Activated CD4-positive, alpha-beta T cell treated with anti-CD3 and anti-CD28 coated beads for 1 hour (primary cell): ENCODE results near the gene TRIM38.
"Not testable (repeated sequence)": the region's sequence is repeated elsewhere in the genome, so short reads cannot be mapped to it uniquely, and the experiment has no call there.

Source experiments
- DNase-seq: peaks from one replicate; pipeline ENCODE4 v3.0.0-alpha.2; 2020

TRIM38 gene

DNA sequence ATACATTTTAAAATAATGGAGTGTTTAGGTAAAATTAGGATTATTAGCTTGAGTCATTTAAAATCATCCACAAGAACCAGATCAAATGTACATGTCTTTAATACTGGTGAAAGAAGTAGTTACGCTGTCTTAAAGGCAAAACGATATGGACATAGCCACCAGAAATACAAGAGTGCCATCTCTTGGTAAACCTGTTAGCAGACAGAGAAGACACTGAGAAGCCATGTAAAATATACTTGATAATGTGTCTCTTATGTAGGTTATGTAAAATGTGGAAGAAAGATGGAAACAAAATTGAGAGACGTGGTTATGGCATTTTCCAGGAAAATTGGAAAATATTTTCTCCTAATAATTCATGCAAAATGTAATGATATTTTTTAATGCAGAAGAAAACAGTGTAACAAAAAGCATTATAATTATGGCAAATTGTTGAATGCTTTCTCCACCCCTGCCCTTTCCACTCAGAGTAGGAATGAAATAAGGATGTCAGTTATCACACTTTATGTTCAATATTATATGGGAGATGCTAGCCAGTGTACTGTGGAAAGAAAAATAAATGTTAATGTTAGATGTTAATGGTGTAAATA, 19.9 kb upstream of the TRIM38 start:
- DNase-seq: no peak

DNA sequence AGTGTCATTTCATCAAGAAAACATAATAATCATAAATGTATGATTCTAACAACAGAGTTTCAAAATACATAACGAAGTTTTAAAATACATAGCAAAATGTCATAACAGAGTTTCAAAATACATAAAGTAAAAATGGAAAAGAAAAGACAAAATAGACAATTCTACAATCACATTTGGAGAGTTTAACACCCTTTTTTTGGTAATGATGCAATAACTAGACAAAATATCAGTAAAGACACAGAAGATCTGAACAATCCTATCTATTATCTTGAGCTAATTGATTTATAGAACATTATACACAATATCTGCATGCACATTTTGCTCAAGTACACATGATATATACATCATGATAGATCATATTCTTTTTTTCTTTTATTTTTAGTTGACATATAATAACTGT, 18.7 kb upstream of the TRIM38 start:
- DNase-seq: no peak

DNA sequence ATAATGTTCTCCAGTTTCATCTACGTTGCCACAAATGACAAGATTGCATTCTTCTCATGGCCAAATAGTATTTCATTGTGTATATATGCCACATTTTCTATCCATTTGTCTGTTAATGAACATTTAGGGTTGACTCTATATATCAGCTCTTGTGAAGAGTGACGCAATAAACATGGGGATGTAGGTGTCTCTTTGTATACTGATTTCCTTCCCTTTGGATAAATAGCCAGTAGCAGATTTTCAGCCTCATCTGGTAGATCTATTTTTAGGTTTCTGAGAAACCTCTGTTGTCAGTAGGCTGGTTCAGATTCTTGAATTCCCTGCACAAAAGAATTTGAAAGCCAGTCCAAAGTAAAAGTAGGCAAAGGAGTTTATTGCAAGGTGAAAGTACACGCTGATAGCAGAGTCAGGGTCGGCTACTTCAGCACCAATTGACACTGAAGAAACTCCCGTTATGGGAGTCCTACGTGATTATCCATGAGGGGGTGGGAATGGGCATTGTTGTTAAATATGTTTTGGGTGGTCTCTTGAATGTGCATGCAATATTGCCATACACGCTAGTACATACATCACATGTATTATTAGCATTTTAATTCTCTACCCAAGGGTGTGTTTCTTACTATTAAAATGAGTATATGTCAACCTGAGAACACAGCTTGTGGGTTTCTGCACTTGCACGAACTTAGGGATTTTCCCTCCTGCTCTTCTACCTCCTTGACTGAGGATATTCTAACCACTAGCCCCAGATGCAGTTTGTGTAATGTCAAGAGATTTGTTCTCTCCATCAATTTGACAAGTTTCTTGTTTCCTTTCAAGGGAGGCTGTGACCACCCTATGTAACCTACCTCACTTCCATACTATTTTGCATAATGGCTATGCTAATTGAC, 17.7 kb upstream of the TRIM38 start:
- no peak for DNase-seq

DNA sequence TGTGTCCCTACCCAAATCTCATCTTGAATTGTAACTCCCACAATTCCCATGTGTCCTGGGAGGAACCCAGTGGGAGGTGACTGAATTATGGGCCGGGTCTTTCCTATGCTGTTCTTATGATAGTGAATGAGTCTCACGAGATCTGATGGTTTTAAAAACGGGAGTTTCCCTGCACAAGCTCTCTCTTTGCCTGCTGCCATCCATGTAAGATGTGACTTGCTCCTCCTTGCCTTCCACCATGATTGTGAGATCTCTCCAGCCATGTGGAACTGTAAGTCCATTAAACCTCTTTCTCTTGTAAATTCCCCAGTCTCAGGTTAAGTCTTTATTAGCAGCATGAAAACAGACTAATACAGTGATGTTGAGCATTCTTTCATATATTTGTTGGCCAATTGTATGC, 16.9 kb upstream of the TRIM38 start:
- DNase-seq: not testable (repeated sequence)

DNA sequence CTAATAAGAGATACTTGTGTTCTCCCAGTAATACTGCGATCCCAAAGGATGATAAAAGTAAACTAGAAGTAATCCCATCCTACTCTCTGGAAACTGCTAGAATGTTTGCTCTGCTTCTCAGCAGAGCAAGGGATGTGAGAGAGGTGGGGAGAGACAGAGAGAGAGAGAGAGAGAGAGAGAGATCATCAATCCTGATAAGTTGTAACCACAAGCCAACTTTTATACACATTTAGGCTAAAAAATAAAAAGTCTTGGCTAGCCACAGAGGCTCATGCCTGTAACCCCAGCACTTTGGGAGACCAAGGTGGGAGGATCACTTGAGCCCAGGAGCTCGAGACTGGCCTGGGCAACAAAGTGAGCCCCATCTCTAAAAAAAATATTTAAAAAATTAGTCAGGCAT, 16.0 kb upstream of the TRIM38 start:
- DNase-seq: no peak

DNA sequence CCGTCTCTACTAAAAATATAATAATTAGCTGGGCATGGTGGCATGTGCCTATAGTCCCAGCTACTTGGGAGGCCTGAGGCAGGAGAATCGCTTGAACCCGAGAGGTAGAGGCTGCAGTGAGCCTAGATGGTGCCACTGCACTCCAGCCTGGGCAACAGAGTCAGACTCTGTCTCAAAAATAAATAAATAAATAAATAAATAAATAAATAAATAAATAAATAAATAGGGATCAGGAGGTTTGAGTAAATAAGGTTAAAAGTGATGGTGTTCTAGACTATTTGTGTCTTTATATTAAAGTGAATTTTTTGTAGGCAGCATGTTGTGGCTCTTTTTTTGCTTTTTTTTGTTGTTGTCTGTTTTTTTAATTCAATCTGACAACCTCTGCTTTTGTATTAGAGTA, 15.1 kb upstream of the TRIM38 start:
- not testable (repeated sequence) for DNase-seq

DNA sequence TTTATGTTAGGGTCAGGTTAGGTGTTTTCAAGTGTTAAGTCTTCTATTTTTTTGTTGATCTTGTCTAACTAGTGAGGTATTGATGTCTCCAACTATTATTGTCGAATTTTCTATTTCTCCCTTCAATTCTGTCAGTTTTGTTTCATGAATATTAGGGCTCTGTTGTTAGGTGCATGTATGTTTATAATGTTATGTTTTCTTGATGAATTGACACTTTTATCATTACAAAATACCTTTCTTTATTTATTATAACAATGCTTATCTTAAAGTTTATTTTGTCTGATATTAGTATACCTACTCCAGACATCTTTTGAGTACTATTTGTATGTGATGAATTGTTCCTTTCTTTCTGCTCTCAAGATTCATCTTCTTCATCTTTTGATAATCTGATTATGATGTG, 12.9 kb upstream of the TRIM38 start:
- no peak for DNase-seq

DNA sequence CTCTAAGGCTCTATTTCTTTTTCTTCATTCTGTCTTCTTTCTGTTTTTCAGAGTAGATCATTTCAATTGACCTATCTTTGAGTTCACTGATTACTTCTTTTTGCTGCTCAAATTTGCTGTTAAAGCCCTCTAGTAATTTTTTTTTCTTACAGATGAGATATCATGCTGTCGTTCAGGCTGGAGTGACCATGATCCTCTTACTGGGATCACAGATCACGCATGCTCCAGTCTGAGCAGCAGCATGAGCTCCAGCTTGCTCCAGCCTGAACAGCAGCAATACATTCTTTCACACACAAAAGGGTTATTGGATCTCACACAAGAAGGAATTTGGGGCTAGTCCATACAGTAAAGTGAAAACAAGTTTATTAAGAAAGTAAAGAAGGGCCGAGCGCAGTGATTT, 12.3 kb upstream of the TRIM38 start:
- no peak for DNase-seq

DNA sequence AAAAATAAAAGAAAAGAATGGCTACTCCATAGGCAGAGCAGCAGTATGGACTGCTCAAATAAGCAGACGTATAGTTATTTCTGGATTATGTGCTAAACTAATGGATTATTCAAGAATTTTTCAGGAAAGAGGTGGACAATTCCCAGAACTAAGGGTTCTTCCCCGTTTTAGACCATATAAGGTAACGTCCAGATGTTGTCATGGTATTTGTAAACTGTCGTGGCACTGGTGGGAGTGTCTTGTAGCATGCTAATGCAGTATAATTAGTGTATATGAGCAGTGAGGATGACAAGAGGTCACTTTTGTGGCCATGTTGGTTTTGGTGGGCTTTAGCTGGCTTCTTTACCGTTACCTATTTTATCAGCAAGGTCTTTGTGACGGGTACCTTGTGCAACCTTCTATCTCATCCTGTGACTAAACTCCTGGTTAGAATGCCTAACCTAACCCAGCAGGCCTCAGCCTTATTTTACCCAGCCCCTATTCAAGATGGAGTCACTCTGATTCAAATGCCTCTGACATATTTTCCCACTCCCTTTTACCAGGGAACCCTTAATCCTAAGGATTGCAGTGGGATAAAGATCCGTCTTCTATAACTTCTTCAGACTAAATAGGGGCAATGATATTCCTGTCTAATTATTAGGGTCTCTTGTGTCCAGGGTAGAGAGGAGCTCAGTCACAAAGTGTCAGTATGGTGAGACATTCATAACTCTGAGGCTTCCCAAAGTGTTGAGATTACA, 11.1 kb upstream of the TRIM38 start:
- no peak for DNase-seq

DNA sequence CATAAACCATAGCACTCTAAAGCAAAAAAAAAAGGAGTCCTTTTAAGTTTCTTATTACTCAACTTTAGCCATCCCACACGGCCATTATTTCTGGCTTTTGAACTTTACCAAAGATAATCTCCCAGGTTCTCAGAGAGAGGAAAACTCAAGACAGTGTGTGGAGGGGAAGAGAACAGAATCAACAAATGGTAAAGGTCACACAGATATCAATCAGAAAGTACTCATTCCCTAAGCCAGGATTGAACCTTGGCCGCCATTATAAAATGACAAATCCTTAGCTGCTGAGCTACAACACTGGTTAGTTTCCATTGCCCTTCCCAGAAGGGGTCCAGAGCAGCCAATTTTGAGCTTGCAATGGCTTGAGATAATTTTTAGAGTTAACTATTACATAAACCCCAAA, 10.1 kb upstream of the TRIM38 start:
- no peak for DNase-seq

DNA sequence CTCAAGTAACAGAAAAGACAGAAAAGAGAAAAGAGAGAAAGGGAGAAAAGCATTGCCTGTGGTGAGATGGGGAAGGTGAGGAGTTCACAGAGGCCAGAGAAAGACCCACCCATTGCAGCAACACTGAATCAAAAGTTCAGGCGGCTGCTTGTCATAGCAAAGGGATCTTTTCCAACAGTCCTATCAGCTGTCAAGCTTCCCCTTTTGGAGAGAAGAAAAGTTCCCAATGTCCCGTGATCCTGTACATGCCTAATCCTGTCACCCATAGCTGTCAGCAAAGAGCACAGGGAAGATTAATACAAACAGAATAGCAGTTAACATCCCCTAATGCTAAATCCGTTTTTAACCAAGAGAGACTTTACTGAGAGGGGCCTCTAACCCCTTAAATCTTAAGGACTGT, 8.9 kb upstream of the TRIM38 start:
- DNase-seq: no peak

DNA sequence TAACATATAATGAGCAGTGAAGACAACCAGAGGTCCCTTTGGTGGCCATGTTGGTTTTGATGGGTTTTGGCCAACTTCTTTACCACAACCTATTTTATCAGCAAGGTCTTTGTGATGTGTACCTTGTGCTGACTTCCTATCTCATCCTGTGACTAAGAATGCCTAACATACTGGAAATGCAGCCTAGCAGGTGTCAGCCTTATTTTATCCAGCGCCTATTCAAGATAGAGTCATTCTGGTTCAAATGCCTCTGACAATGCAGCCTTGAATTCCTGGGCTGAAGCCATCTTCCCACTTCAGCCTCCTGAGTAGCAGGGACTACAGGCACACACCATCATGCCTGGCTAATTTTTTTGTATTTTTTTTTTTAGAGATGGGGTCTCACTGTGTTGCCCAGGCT, 7.8 kb upstream of the TRIM38 start:
- no peak for DNase-seq

DNA sequence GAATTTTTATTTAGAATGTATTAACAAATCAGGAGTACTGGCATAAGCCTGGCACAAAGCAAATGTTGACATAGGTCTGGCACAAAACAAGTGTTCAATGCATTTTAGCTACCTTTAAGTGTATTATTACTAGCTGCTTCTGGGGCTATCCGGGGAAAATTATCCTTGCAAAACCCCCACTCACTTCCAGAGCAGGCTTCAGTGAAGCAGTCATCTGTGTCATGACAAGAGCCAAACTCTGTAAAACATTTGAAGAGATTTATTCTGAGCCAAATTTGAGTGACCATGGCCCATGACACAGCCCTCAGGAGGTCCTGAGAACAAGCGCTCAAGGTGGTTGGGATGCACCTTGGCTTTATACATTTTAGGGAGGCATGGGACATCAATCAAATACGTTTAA, 6.4 kb upstream of the TRIM38 start:
- DNase-seq: no peak

DNA sequence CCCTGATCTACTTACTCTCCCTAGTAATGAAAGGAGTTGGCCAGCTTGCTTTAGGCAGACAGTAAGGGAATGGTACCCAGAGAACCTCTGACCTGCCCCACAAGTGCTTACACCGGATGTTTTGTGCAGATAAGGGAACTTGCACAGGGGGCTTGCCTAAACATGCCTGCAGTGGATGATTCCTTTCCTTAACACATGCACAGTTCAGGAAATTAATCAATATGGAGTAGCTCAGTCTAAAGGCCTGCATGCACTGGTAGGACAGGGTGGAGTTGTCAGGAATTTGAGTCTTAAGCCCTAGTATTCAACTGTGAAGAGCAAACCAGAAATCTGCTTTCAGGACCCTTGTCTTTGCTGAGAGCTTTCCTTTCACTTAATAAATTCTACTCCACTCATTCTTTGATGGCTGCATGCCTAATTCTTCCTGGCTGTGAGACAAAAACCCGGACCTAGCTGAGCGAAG, 3.9 kb upstream of the TRIM38 start:
- DNase-seq: no peak

DNA sequence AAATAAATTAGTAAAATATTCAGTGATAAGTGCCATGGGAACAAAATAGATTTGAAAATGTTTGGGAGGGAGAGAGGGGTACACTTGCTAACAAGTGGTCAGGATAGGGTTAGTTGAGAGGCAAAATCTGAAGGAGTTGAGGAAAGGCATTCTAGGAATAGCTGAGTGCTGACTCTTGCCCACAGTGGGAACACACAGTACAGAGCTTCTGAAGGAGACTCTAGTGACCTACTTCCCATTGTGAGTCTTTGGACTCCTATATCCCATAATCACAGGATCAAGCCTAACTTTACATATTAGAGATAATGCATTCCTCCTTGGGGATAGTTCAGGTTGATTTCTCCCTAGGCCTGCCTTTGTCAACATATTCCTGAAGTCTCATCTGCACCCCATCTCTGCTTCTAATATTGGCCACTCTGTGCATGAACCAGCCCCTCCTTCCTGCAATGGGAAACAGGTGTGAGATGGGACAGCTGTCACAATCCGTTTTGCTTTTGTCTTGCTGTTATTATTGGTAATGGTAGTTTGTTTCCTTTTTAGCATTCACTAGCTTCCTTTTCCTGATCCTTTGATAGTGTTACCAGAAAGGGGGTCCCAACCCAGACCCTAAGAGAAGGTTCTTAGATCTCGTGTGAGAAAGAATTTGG, 2.6 kb upstream of the TRIM38 start:
- no peak for DNase-seq

DNA sequence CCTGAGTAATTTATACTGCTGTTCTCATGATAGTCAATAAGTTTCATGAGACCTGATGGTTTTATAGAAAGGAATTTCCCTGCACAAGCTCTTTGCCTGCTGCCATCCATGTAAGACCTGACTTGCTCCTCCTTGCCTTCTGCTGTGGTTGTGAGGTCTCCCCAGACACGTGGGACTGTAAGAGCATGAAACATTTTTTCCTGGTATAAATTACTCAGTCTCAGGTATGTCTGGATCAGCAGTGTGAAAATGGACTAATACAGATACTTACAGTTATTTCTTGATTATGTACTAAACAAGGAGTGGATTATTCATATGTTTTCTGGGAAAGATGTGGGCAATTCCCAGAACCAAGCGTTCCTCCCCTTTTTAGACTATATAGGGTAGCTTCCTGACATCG, 1.9 kb upstream of the TRIM38 start:
- DNase-seq: no peak

DNA sequence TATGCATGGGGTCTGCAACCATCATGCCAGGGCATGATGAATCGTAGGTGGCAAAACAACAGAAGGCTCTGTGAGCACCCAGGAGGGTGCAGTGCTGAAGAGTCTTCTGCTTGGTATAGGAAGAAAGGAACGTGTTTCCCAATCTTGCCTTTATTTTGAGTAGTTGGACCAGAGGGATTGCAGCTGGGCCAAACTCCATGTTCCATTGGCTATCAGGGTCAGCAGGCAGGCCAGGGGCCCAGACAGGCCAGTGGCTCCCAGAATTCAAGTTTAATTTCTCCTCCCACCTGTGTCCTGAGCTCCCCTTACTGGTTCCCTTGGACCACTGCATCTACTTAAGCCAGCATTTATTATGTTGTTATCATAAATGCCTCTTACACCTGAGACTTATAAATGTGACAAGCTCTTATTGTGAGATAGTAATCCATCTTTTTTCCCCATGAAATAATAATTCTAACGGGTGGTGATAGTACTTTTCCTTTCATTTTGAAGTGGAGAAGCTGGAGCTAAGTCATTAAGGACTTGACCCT, 918 bp upstream of the TRIM38 start:
- no peak for DNase-seq

DNA sequence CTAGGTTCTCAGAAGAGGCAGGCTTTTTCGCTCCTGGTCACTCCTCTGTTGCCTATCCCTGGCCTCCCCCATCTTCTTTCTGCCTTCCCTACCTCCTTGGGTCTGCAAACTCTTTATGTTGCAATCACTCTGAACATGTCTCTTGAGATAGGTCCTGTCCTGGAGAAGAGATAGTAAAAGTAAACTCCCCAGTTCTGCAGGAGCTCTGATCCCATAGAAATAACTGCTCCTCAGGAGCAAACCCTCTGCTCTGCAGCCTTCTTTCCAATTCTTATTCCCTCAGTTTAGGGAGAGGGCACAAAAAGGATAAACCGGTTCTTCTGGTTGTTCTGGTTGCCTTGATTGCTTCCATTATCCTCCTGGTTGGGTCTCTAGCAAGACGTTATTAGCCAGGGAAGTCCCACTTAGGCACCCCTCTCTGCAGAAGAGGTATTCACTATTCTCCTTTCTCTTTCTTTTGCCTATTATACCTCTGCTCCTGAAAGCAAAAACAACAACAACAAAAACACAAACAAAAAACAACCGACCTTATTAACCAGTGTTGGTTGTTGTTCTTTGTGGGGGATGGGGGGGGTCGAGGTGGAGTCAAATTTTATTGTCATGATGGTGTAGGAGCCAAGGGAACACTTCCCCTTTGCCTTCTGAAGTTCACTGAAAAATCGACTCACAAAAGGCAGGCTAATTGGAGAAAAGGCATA, 973 bp downstream of the TRIM38 start:
- no peak for DNase-seq

DNA sequence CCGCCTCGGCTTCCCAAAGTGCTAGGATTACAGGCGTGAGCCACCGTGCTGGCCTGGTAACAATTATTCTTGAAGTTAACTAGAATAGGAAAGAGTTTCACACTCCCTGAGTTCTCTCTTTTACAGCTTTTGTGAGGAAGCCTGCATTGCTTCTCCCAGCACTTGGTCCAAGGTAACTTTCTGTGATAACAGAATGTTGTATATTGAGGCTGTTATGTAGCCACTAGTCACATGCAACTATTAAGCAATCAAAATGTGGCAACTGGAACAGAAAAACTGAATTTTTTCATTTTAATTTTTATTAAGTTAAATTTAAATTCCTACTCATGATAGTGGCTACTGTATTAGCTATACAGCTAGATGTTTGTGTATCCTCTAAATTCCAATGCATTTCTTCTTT, 2.5 kb downstream of the TRIM38 start:
- no peak for DNase-seq

DNA sequence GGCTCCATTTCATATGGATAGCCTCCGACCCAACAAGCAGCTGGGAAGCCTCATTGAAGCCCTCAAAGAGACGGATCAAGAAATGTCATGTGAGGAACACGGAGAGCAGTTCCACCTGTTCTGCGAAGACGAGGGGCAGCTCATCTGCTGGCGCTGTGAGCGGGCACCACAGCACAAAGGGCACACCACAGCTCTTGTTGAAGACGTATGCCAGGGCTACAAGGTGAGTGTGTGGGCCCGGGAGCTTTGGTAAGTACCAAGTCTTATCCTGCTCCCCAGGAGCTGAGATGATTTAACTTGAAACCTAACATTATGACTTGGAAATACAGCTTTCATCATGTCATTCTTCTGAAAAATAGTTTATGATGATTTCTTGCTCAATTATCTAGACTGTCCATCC, 4.1 kb downstream of the TRIM38 start:
- DNase-seq: no peak

DNA sequence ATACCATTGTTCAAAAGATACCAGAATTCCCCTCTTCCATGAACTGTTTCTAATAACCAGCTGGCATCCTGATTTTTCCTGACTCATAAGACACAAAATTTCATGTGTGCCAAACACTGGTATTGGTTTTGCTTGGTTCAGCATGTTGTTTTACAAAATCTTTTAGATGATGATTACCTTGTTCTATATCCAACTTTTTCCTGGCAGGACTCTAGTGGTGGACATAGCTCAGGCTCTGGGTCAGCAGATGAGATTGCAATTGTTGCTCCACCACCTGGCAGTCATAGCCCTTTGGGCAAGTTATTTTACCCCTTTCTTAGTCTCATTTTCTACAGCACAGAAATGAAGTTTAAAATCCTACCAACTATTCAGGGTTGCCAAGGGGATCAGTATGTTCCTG, 6.2 kb downstream of the TRIM38 start:
- no peak for DNase-seq

DNA sequence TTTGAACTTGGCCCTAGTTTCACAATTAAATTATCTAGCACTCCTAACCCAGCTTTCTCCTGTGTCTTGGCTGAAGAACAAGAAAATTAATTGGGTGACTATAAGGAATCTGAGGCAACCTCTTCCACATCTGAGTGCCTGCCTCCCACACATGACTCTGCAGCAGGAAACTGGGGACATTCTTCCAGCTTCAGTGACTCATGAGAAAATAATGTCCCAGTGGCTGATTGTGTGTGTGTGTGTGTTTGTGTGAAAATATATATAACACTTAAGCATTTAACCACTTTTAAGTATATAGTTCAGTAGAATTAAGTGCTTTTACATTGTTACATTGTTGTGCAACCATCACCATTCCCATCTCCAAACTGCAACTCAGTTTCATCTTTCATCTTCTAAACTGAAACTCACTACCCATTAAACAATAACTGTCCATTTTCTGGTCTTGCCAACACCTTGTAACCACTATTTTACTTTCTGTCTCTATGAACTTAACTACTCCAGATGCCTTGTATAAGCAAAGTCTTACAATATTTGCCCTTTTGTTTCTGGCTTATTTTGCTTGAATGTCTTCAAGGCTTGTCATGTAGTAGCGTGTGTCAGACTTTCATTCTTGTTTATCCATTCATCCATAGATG, 8.7 kb downstream of the TRIM38 start:
- no peak for DNase-seq
